ENCODE data around the gene UROC1. TPM values are rescaled to one million over a fixed set of nuclear protein-coding genes. Genes with fewer than 3 reads are reported as not detected.

UROC1 gene
- total and polyA plus RNA-seq, 2 donors (not counting 1 experiment from before 2014, with no cell fraction given): not detected

DNA sequence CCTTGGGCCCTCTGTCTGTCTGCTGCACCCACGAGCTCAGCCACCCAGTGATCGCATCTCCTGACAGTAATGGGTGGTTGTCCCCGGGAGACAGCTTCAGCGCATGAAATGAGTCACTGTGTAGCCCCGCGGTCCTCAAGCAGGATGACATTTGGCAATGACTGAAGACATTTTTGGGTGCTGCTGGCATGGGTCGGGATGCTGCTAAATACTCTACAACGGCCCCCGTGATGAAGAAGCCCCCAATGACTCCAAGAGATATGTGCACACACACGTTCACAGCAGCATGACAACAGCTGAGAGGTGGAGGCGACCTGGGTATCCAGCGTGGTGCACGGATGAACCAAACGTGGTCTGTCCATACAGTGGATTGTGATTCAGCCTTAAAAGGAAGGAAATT lies 24.5 kb downstream of the UROC1 start:
- no peaks in the 10 kb centered on the region for H3K9me3 ChIP-seq (ENCODE audit: control extremely low read depth in 1 of 3, control insufficient read depth in 2 of 3, insufficient read depth in 1 of 3, low read length in 2 of 3)
- no peak overlapping the region for H3K4me3 ChIP-seq (ENCODE audit: control extremely low read depth in 1 of 5, extremely low read depth in 1 of 5, insufficient read depth in 1 of 5, low read depth in 2 of 5, low read length in 4 of 5)
- Mint-ChIP-seq H3K27ac (no peak overlapping the region), H3K4me3 (no peak overlapping the region), H3K4me1 (peaks cover 6% of the 10 kb centered on the region), H3K9me3 (ENCODE audit: insufficient read depth) (no peaks in the 10 kb centered on the region), H3K27me3 (peaks cover 5% of the 10 kb centered on the region)
- H2AFZ ChIP-seq (ENCODE audit: insufficient read depth, low read depth, low read length, poor library complexity, severe bottlenecking): no peak overlapping the region
- POLR2A ChIA-PET: no interaction called here
- no peak overlapping the region for H3K4me2 ChIP-seq (replicated peaks; ENCODE audit: low read depth, low read length, poor library complexity, severe bottlenecking)
- no peaks in the 10 kb centered on the region for H3K36me3 ChIP-seq (replicated peaks in 1 of 2; ENCODE audit: control extremely low read depth in 1 of 2, control insufficient read depth in 1 of 2, extremely low read depth in 1 of 2, insufficient read depth in 2 of 2, low read length in 1 of 2)
- ATAC-seq (ENCODE audit: low read depth) (no peak), DNase-seq (no peak)
- WGBS (ENCODE audit: insufficient coverage): 76% methylated on average over 11 of the region's 14 CpGs
- TF ChIP-seq EZH2 (IDR thresholded peaks at IDR 0.05; ENCODE audit: borderline replicate concordance, insufficient read depth, low read depth, low read length, poor library complexity, severe bottlenecking): no peak
- TF ChIP-seq, protein P1, sequence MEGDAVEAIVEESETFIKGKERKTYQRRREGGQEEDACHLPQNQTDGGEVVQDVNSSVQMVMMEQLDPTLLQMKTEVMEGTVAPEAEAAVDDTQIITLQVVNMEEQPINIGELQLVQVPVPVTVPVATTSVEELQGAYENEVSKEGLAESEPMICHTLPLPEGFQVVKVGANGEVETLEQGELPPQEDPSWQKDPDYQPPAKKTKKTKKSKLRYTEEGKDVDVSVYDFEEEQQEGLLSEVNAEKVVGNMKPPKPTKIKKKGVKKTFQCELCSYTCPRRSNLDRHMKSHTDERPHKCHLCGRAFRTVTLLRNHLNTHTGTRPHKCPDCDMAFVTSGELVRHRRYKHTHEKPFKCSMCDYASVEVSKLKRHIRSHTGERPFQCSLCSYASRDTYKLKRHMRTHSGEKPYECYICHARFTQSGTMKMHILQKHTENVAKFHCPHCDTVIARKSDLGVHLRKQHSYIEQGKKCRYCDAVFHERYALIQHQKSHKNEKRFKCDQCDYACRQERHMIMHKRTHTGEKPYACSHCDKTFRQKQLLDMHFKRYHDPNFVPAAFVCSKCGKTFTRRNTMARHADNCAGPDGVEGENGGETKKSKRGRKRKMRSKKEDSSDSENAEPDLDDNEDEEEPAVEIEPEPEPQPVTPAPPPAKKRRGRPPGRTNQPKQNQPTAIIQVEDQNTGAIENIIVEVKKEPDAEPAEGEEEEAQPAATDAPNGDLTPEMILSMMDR (IDR thresholded peaks at IDR 0.05): no peak
- no peak overlapping the region for H3K9ac ChIP-seq (ENCODE audit: low read length)
- no peak overlapping the region for H3K27ac ChIP-seq (ENCODE audit: low read length in 2 of 2)
- CTCF ChIA-PET: no interaction called here
- intact Hi-C loops (cut with micrococcal nuclease): no loop called here
- no peaks in the 10 kb centered on the region for H3K79me2 ChIP-seq (ENCODE audit: control insufficient read depth, insufficient read depth, low read length)
- no peaks in the 10 kb centered on the region for H3K27me3 ChIP-seq (replicated peaks in 1 of 4; ENCODE audit: control extremely low read depth in 1 of 4, control insufficient read depth in 3 of 4, insufficient read depth in 4 of 4, low read length in 3 of 4)
- no peaks in the 10 kb centered on the region for H4K20me1 ChIP-seq (ENCODE audit: control insufficient read depth, insufficient read depth, low read length, poor library complexity, severe bottlenecking)
- H3K4me1 ChIP-seq (ENCODE audit: control insufficient read depth in 2 of 2, insufficient read depth in 2 of 2, low read length in 2 of 2): peaks cover 0 to 4% of the 10 kb centered on the region in 2 donors

DNA sequence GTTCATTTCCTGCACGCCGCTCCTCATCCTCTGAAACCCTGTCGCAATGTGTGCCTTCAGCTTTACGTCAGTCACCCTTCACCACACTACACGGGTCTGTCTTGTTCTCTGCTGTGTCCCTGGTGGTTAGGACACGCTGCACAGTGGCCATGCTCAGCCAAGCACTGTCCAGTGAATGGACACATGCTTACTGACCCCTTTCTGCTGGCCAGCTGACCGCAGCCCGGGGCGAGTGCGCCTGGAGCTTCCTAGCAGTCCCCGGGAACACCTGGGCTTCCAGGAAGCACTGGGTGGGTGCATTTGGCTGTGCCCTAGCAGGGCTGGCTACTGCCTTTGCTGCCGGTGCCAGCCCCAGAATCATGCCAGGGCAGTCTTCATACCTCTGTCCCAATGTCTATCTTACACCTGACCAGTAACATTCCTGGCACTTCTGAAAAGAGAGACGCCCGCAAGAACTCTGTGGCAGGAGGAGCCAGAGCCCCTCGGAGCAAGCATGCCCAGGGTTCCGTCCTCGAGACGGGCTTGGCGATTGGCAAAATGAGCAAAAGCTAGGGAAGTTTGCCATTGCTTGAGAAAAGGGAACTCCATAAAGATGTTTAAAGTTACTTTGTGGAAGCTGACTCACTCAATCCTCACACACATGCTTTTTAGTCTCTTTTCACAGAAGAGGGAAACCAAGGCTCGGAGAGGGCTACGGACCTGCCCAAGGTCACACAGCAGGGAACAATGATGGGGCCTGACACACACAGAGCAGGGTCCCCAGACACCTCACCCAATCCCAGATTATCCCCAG lies 26.2 kb downstream of the UROC1 start:
- H3K4me3 Mint-ChIP-seq: no peak overlapping the region
- no peaks in the 10 kb centered on the region for H3K27me3 ChIP-seq (replicated peaks in 1 of 4; ENCODE audit: control extremely low read depth in 1 of 4, control insufficient read depth in 3 of 4, insufficient read depth in 4 of 4, low read length in 3 of 4)
- H3K79me2 ChIP-seq (ENCODE audit: control insufficient read depth, insufficient read depth, low read length): no peaks in the 10 kb centered on the region
- intact Hi-C loops (cut with micrococcal nuclease): no loop called here
- H4K20me1 ChIP-seq (ENCODE audit: control insufficient read depth, insufficient read depth, low read length, poor library complexity, severe bottlenecking): no peaks in the 10 kb centered on the region
- no peaks in the 10 kb centered on the region for H3K36me3 ChIP-seq (replicated peaks in 1 of 2; ENCODE audit: control extremely low read depth in 1 of 2, control insufficient read depth in 1 of 2, extremely low read depth in 1 of 2, insufficient read depth in 2 of 2, low read length in 1 of 2)
- H3K4me1 ChIP-seq (ENCODE audit: control insufficient read depth in 2 of 2, insufficient read depth in 2 of 2, low read length in 2 of 2): peaks cover 5 to 6% of the 10 kb centered on the region in 2 donors
- WGBS (ENCODE audit: insufficient coverage): 91% methylated on average over 16 of the region's 21 CpGs
- H3K4me2 ChIP-seq (replicated peaks; ENCODE audit: low read depth, low read length, poor library complexity, severe bottlenecking): no peak overlapping the region
- POLR2A ChIA-PET: no interaction called here
- ATAC-seq (ENCODE audit: low read depth) (no peak), DNase-seq (no peak)
- peaks cover 5% of the 10 kb centered on the region for H3K4me1 Mint-ChIP-seq
- CTCF ChIA-PET: interaction anchor here (0.7 kb wide), 1 partner anchor 11 kb away, joined by 3 read pairs; no protein-coding TSS in a partner anchor
- H3K27ac ChIP-seq (ENCODE audit: low read length in 2 of 2): no peak overlapping the region
- no peaks in the 10 kb centered on the region for H3K9me3 Mint-ChIP-seq (ENCODE audit: insufficient read depth)
- H2AFZ ChIP-seq (ENCODE audit: insufficient read depth, low read depth, low read length, poor library complexity, severe bottlenecking): no peak overlapping the region
- no peaks in the 10 kb centered on the region for H3K9me3 ChIP-seq (ENCODE audit: control extremely low read depth in 1 of 3, control insufficient read depth in 2 of 3, insufficient read depth in 1 of 3, low read length in 2 of 3)
- TF ChIP-seq, protein P1 (IDR thresholded peaks at IDR 0.05): no peak
- TF ChIP-seq EZH2 (IDR thresholded peaks at IDR 0.05; ENCODE audit: borderline replicate concordance, insufficient read depth, low read depth, low read length, poor library complexity, severe bottlenecking): no peak
- no peak overlapping the region for H3K4me3 ChIP-seq (ENCODE audit: control extremely low read depth in 1 of 5, extremely low read depth in 1 of 5, insufficient read depth in 1 of 5, low read depth in 2 of 5, low read length in 4 of 5)
- H3K27ac Mint-ChIP-seq: no peak overlapping the region
- H3K9ac ChIP-seq (ENCODE audit: low read length): no peak overlapping the region
- H3K27me3 Mint-ChIP-seq: peaks cover 5% of the 10 kb centered on the region
